ENCODE results near the gene HNRNPU. TPM values are rescaled to one million over a fixed set of nuclear protein-coding genes. Genes with fewer than 3 reads are reported as not detected.

The HNRNPU gene
- total and polyA plus RNA-seq, 2 of the 13 experiments (the other 11 are each of a cell fraction or from before 2014, with no cell fraction given), result 101 to 508 TPM

GRCh38 chr1:244854166-244854565 lies 10.2 kb downstream of the HNRNPU start:
- Histone ChIP-seq H3K4me1 (ENCODE audit: insufficient read depth, low read length) (peaks cover 40% of the 10 kb centered on the region), H3K9ac (ENCODE audit: insufficient read depth, low read depth, low read length) (no peak overlapping the region), H3K4me3 (replicated peaks in 1 of 3; ENCODE audit: insufficient read depth in 1 of 3, low read depth in 2 of 3, low read length in 3 of 3) (no peak overlapping the region), H3K27me3 (ENCODE audit: control insufficient read depth in 1 of 2, insufficient read depth in 2 of 2, low read length in 2 of 2) (no peaks in the 10 kb centered on the region), H3K4me2 (ENCODE audit: low read depth, low read length) (no peak overlapping the region), H3K79me2 (ENCODE audit: insufficient read depth, low read length) (peaks cover 44% of the 10 kb centered on the region), H2AFZ (ENCODE audit: low read length) (no peak overlapping the region), H3K36me3 (replicated peaks in 1 of 2; ENCODE audit: control insufficient read depth in 1 of 2, insufficient read depth in 2 of 2, low read length in 2 of 2) (peaks cover 22 to 74% of the 10 kb centered on the region in 2 experiments), H3K9me3 (ENCODE audit: low read length) (no peaks in the 10 kb centered on the region), H3K27ac (ENCODE audit: extremely low read length, insufficient read depth, low read length) (no peak overlapping the region), H4K20me1 (ENCODE audit: insufficient read depth, low read length) (peaks cover 30% of the 10 kb centered on the region)
- FAIRE-seq, result no peak
- no peak for ATAC-seq
- intact Hi-C loops (cut with micrococcal nuclease; ENCODE audit: unreplicated experiment), result no loop called here
- ChIA-PET CTCF (ENCODE audit: low intra/inter-chr PET ratio, low total read pairs) (no interaction called here), POLR2A (no interaction called here)
- 95% methylated on average over 5 of the region's 5 CpGs for whole genome bisulfite sequencing (ENCODE audit: low lambda C conversion rate)
- BruUV-seq (replicated peaks), result no TSS peak
- no peak for DNase-seq (ENCODE audit: low spot score)
- in situ Hi-C loops (cut with HindIII; ENCODE audit: extremely low pct_ligation_motif_present, low pct_unique_long_range_greater_than_20kb), result no loop called here
- TF ChIP-seq ATRX (CRISPR knock-in tag; IDR thresholded peaks at IDR 0.05; ENCODE audit: borderline replicate concordance) (no peak), HOXA7 (CRISPR knock-in tag; IDR thresholded peaks at IDR 0.05) (no peak), IKZF1 (IDR thresholded peaks at IDR 0.05) (no peak), IKZF5 (CRISPR knock-in tag; IDR thresholded peaks at IDR 0.05) (no peak), ZNF614 (CRISPR knock-in tag; IDR thresholded peaks at IDR 0.05; ENCODE audit: borderline replicate concordance) (no peak), SOX6 (IDR thresholded peaks at IDR 0.05) (no peak), SOX6 (CRISPR knock-in tag; IDR thresholded peaks at IDR 0.05) (no peak), ZFP62 (CRISPR knock-in tag; IDR thresholded peaks at IDR 0.05) (no peak), ZHX2 (IDR thresholded peaks at IDR 0.05; ENCODE audit: low read depth) (no peak), ZHX2 (CRISPR knock-in tag; IDR thresholded peaks at IDR 0.05; ENCODE audit: borderline replicate concordance) (no peak), ZC3H13 (CRISPR knock-in tag; IDR thresholded peaks at IDR 0.05) (no peak), TCF12 (IDR thresholded peaks at IDR 0.05) (no peak), TCF12 (CRISPR knock-in tag; IDR thresholded peaks at IDR 0.05) (no peak), SP1 (IDR thresholded peaks at IDR 0.05) (no peak), SP1 (CRISPR knock-in tag; IDR thresholded peaks at IDR 0.05) (no peak), POGZ (CRISPR knock-in tag; IDR thresholded peaks at IDR 0.05) (no peak), JARID2 (CRISPR knock-in tag; IDR thresholded peaks at IDR 0.05; ENCODE audit: insufficient replicate concordance) (no peak), MZF1 (CRISPR knock-in tag; IDR thresholded peaks at IDR 0.05; ENCODE audit: borderline replicate concordance) (no peak), SRSF1 (optimal IDR thresholded peaks at IDR 0.05; ENCODE audit: low read depth, low read length) (no peak), ZNF792 (CRISPR knock-in tag; IDR thresholded peaks at IDR 0.05) (no peak), FOSL1 (CRISPR knock-in tag; IDR thresholded peaks at IDR 0.05; ENCODE audit: borderline replicate concordance) (no peak), ZNF232 (CRISPR knock-in tag; IDR thresholded peaks at IDR 0.05; ENCODE audit: borderline replicate concordance) (no peak)

Measured in HepG2 (cell line).